Measurements from ENCODE around the gene NTSR2.

The NTSR2 gene

DNA sequence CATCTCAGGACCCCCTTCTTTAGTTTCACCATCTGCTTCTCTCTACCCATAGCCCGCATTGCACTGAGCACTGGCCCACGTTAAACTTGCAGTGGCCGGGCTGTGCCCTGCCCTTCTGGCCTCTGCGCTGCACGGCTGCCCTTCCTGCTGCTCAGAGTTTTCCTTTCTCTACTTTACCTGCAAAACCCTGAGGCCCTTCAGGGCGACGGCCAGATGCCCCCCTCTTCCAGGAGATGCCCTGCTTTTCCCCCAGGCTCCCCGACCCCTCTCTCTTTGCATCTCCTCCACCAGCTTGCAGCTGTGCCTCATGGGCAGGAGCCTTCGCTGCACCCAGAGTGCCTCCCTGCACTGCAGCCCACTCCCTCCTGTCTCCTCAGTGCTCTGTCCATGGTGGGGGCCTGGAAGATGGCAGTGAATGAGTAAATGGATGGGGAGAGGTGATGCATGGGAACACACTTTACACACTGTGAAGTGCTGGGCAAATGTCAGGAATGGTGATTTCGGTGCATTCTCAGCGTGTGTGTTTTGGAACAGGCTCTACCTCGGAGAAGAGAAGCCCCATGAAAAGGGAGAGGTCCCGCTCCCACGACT lies 53.8 kb downstream of the NTSR2 start:
- H3K27ac Mint-ChIP-seq = no peak overlapping the region
- H3K27me3 Mint-ChIP-seq (ENCODE audit: low read depth) = no peaks in the 10 kb centered on the region
- H3K4me3 Mint-ChIP-seq = no peak overlapping the region
- no peaks in the 10 kb centered on the region for H3K9me3 Mint-ChIP-seq
- TF ChIP-seq, protein P1, sequence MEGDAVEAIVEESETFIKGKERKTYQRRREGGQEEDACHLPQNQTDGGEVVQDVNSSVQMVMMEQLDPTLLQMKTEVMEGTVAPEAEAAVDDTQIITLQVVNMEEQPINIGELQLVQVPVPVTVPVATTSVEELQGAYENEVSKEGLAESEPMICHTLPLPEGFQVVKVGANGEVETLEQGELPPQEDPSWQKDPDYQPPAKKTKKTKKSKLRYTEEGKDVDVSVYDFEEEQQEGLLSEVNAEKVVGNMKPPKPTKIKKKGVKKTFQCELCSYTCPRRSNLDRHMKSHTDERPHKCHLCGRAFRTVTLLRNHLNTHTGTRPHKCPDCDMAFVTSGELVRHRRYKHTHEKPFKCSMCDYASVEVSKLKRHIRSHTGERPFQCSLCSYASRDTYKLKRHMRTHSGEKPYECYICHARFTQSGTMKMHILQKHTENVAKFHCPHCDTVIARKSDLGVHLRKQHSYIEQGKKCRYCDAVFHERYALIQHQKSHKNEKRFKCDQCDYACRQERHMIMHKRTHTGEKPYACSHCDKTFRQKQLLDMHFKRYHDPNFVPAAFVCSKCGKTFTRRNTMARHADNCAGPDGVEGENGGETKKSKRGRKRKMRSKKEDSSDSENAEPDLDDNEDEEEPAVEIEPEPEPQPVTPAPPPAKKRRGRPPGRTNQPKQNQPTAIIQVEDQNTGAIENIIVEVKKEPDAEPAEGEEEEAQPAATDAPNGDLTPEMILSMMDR (IDR thresholded peaks at IDR 0.05; ENCODE audit: unreplicated experiment in 3 of 3) = no peak
- H3K36me3 Mint-ChIP-seq (ENCODE audit: low read depth) = peaks cover 47% of the 10 kb centered on the region
- H3K4me1 Mint-ChIP-seq = no peaks in the 10 kb centered on the region

DNA sequence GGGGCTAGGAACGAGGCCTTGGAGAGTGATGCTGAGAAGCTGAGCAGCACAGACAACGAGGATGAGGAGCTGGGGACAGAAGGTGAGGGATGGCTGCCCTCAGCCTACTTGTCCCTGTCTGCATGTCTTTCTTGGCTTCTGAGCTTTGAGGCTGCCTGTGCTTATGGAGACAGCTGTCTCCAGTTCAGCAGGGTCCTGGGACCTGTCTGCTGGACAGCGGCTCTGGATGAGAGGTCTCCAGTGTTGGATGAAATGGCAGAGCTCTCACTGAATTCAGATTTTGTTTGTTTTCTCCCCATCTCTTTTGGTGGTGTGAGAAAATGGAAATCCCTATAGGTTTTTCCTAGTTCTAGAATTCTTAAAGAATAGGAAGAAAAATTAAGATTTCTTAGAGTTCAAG lies 54.8 kb downstream of the NTSR2 start:
- H3K4me3 Mint-ChIP-seq = no peak overlapping the region
- H3K9me3 Mint-ChIP-seq = no peaks in the 10 kb centered on the region
- no peaks in the 10 kb centered on the region for H3K27me3 Mint-ChIP-seq (ENCODE audit: low read depth)
- no peaks in the 10 kb centered on the region for H3K4me1 Mint-ChIP-seq
- peaks cover 45% of the 10 kb centered on the region for H3K36me3 Mint-ChIP-seq (ENCODE audit: low read depth)
- TF ChIP-seq, protein P1 (IDR thresholded peaks at IDR 0.05; ENCODE audit: unreplicated experiment in 3 of 3) = no peak
- H3K27ac Mint-ChIP-seq = no peak overlapping the region

DNA sequence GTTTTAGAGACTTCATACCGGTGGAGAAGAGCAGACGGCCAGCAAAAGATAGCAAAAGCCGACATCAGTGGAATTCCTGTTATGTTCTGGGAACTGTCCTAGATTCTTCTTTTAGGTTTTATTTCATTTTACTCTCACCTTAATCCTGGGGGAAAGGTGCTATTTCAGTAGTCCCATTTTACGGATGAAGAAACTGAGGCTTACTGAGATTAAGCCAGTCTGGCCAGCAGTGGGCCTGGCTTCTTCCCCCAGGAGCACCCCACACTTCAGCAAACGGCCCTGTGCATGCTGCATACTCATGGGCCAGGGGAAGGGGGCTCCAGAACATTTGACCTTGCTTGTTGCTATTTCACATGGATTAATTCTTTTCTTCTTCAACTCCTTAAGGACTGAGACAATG lies 56.7 kb downstream of the NTSR2 start:
- TF ChIP-seq, protein P1 (IDR thresholded peaks at IDR 0.05; ENCODE audit: unreplicated experiment in 3 of 3) = no peak
- Mint-ChIP-seq H3K4me3 (no peak overlapping the region), H3K27me3 (ENCODE audit: low read depth) (no peaks in the 10 kb centered on the region), H3K36me3 (ENCODE audit: low read depth) (peaks cover 43% of the 10 kb centered on the region), H3K4me1 (no peaks in the 10 kb centered on the region), H3K9me3 (no peaks in the 10 kb centered on the region), H3K27ac (no peak overlapping the region)

DNA sequence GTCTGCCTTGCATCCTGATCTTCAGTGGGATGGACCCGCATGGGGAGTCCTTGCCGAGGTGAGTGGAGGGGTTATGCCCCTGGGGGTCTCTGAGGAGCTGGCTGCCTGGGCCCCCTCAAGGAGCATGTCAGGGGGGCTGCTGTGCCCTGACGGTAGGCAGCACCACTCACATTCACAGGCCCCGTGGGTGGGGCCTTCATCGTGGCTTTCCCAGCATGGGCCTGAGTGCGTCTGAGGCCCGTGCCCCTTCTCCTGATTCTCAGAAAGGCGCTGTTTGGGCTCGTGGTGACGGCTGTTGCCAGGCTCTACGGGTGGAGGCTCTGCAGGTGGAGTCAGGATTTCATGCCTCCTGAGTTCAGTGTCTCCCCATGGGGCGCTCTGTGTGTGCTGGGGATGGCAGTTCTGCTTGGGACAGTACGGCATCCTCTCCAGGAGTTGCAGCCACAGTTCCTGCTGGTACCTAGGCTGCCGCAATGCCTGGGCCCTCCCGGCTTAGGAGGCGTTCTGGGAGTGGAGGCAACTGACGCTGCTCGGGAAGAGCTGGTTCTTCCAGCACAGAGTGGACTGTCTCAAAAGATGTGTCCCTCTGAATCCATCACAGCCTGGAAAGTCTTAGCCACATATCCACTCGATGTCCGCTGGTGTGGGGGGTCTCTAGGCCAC lies 57.3 kb downstream of the NTSR2 start:
- Mint-ChIP-seq H3K36me3 (ENCODE audit: low read depth) (peaks cover 43% of the 10 kb centered on the region), H3K4me1 (no peaks in the 10 kb centered on the region), H3K27me3 (ENCODE audit: low read depth) (no peaks in the 10 kb centered on the region), H3K4me3 (no peak overlapping the region), H3K27ac (no peak overlapping the region), H3K9me3 (no peaks in the 10 kb centered on the region)
- TF ChIP-seq, protein P1 (IDR thresholded peaks at IDR 0.05; ENCODE audit: unreplicated experiment in 3 of 3) = no peak

DNA sequence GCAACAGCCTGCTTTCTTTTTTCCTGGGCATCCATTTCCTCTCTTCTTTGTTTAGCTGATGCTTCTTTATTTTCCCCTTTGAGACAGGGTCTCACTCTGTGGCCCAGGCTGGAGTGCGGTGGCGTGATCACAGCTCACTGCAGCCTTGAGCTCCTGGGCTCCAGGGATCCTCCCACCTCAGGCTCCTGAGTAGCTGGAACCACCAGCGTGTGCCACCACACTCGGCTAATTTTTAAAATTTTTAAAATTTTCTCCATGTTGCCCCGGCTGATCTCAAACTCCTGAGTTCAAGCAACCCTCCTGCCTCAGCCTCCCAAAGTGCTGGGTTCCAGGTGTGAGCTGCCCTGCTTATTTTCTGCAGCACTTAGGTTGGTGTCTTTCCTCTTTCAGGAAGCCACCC lies 58.7 kb downstream of the NTSR2 start:
- H3K27me3 Mint-ChIP-seq (ENCODE audit: low read depth) = no peaks in the 10 kb centered on the region
- TF ChIP-seq, protein P1 (IDR thresholded peaks at IDR 0.05; ENCODE audit: unreplicated experiment in 3 of 3) = no peak
- H3K4me3 Mint-ChIP-seq = no peak overlapping the region
- H3K36me3 Mint-ChIP-seq (ENCODE audit: low read depth) = peaks cover 32% of the 10 kb centered on the region
- no peaks in the 10 kb centered on the region for H3K4me1 Mint-ChIP-seq
- H3K27ac Mint-ChIP-seq = no peak overlapping the region
- no peaks in the 10 kb centered on the region for H3K9me3 Mint-ChIP-seq
